Neural cell (in vitro differentiated cells): ENCODE measurements around the gene RAP1GAP2. TPM values are rescaled to one million over a fixed set of nuclear protein-coding genes. Genes with fewer than 3 reads are reported as not detected.

Experiments
- H2AFZ ChIP-seq: fragments of 200-600, 300-800 bp; sonication (generic), shearing (Covaris generic); 2 replicates; pipeline ENCODE4 v1.6.0; 2014; ENCODE audit warnings: low read depth, mild to moderate bottlenecking, antibody characterized with exemption, low read length, moderate library complexity
- H3F3A ChIP-seq: fragments of 200-600 bp; shearing (Covaris generic); 2 replicates; pipeline ENCODE4 v1.6.1; 2016; ENCODE audit warnings: mild to moderate bottlenecking, moderate library complexity, mixed read lengths, antibody characterized with exemption, low read length; ENCODE audit not compliant: insufficient read depth, poor library complexity, severe bottlenecking
- H3K27ac ChIP-seq: fragments of 200-600, 300-800 bp; sonication (generic), shearing (Covaris generic); 2 replicates; pipeline ENCODE4 v1.5.1; 2014; ENCODE audit warnings: mild to moderate bottlenecking, low read length, moderate library complexity
- H3K27me3 ChIP-seq: fragments of 300-800, 200-600 bp; sonication (generic), shearing (Covaris generic); 2 replicates; pipeline ENCODE4 v1.6.0; 2014; ENCODE audit warnings: mild to moderate bottlenecking, low read depth, low read length, moderate library complexity; ENCODE audit not compliant: insufficient read depth
- H3K36me3 ChIP-seq: fragments of 300-800, 200-600 bp; sonication (generic), shearing (Covaris generic); 2 replicates; pipeline ENCODE4 v1.5.1; 2014; ENCODE audit warnings: mild to moderate bottlenecking, antibody characterized with exemption, low read length, moderate library complexity; ENCODE audit not compliant: insufficient read depth
- H3K4me2 ChIP-seq: fragments of 300-800, 200-600 bp; sonication (generic), shearing (Covaris generic); 2 replicates; pipeline ENCODE4 v1.6.0; 2014; ENCODE audit warnings: mild to moderate bottlenecking, low read length
- H3K4me3 ChIP-seq: fragments of 300-800, 200-600 bp; sonication (generic), shearing (Covaris generic); 2 replicates; pipeline ENCODE4 v1.5.1; 2014; ENCODE audit warnings: mild to moderate bottlenecking, low read length, moderate library complexity
- H3K79me2 ChIP-seq: fragments of 200-600 bp; shearing (Covaris generic); replicated peaks from 2 replicates; pipeline ENCODE4 v1.6.0; 2014; ENCODE audit warnings: mild to moderate bottlenecking, low read length, moderate library complexity; ENCODE audit not compliant: insufficient read depth
- H3K9ac ChIP-seq: fragments of 300-800, 200-600 bp; sonication (generic), shearing (Covaris generic); 2 replicates; pipeline ENCODE4 v1.6.1; 2016; ENCODE audit warnings: mild to moderate bottlenecking, low read length, mixed read lengths
- H3K9me2 ChIP-seq: fragments of 200-600 bp; shearing (Covaris generic); 2 replicates; pipeline ENCODE4 v1.6.1; 2016; ENCODE audit warnings: mild to moderate bottlenecking, low read length, mixed read lengths; ENCODE audit not compliant: insufficient read depth
- H3K9me3 ChIP-seq: fragments of 200-600, 300-800 bp; sonication (generic), shearing (Covaris generic); 2 replicates; pipeline ENCODE4 v1.6.1; 2016; ENCODE audit warnings: mild to moderate bottlenecking, mixed run types, low read length, moderate library complexity, mixed read lengths
- H4K20me1 ChIP-seq: fragments of 200-600 bp; shearing (Covaris generic); 2 replicates; pipeline ENCODE4 v1.6.1; 2016; ENCODE audit warnings: mild to moderate bottlenecking, mixed run types; ENCODE audit not compliant: insufficient read depth
- CTCF ChIP-seq: fragments of 450-650 bp; IDR thresholded peaks from 2 replicates; pipeline ENCODE4 v1.5.1; 2014; ENCODE audit warnings: antibody characterized with exemption, mild to moderate bottlenecking, moderate library complexity; ENCODE audit not compliant: poor library complexity, severe bottlenecking
- EP300 ChIP-seq: fragments of 450-650 bp; conservative IDR thresholded peaks from 2 replicates; pipeline ENCODE4 v1.6.1; 2014; ENCODE audit warnings: antibody characterized with exemption, mild to moderate bottlenecking, moderate library complexity; ENCODE audit not compliant: poor library complexity, severe bottlenecking
- EZH2 ChIP-seq: fragments of 200-600, 300-800 bp; shearing (Covaris generic), sonication (generic); IDR thresholded peaks from 2 replicates; pipeline ENCODE4 v1.6.1; 2014; ENCODE audit warnings: antibody characterized with exemption, low read length, borderline replicate concordance, mild to moderate bottlenecking; ENCODE audit not compliant: insufficient read depth, poor library complexity, severe bottlenecking
- MXI1 ChIP-seq: fragments of 450-650 bp; conservative IDR thresholded peaks from 2 replicates; pipeline ENCODE4 v1.6.1; 2014; ENCODE audit warnings: antibody characterized with exemption, mild to moderate bottlenecking; ENCODE audit not compliant: poor library complexity, severe bottlenecking
- POLR2AphosphoS5 ChIP-seq: IDR thresholded peaks from 2 replicates; pipeline ENCODE4 v1.6.1; 2012
- RAD21 ChIP-seq: fragments of 450-650 bp; conservative IDR thresholded peaks from 2 replicates; pipeline ENCODE4 v1.6.1; 2014; ENCODE audit warnings: antibody characterized with exemption, mild to moderate bottlenecking, moderate library complexity
- REST ChIP-seq: IDR thresholded peaks from 2 replicates; pipeline ENCODE4 v1.6.1; 2012; ENCODE audit warnings: borderline replicate concordance
- SMC3 ChIP-seq: fragments of 450-650 bp; conservative IDR thresholded peaks from 2 replicates; pipeline ENCODE4 v1.6.1; 2014; ENCODE audit warnings: antibody characterized with exemption, mild to moderate bottlenecking, moderate library complexity; ENCODE audit not compliant: poor library complexity
- TAF1 ChIP-seq: IDR thresholded peaks from 2 replicates; pipeline ENCODE4 v1.6.1; 2012; ENCODE audit warnings: low read depth
- polyA plus RNA-seq: library from polyadenylated mRNA; depleted of rRNA; stranded (reverse); fragments of >200 nt; gene quantifications from 2 replicates; pipeline ENCODE4 v1.2.3, GENCODE V29; 2014

RAP1GAP2 gene
- polyA plus RNA-seq, 1 donor from 2014 or later = 14.8 TPM

GRCh38 chr17:2804912-2805311 is 8.7 kb downstream of the RAP1GAP2 start:
- Histone ChIP-seq H2AFZ (no peak overlapping the region), H3K79me2 (no peaks in the 10 kb centered on the region), H3K9me3 (no peaks in the 10 kb centered on the region), H3K9me2 (no peaks in the 10 kb centered on the region), H3K27me3 (no peaks in the 10 kb centered on the region), H3K4me2 (no peak overlapping the region), H3K9ac (no peak overlapping the region), H3K27ac (no peak overlapping the region), H3K4me3 (no peak overlapping the region), H4K20me1 (no peaks in the 10 kb centered on the region), H3F3A (no peaks in the 10 kb centered on the region), H3K36me3 (no peaks in the 10 kb centered on the region)
- TF ChIP-seq RAD21 (no peak), MXI1 (no peak), POLR2AphosphoS5 (no peak), EZH2 (no peak), CTCF (no peak), REST (no peak), EP300 (no peak)

GRCh38 chr17:2805961-2806360 is 9.7 kb downstream of the RAP1GAP2 start:
- H3K27me3 ChIP-seq = no peaks in the 10 kb centered on the region
- H3K9ac ChIP-seq = no peak overlapping the region
- no peaks in the 10 kb centered on the region for H3K9me3 ChIP-seq
- no peak overlapping the region for H3K4me3 ChIP-seq
- H3F3A ChIP-seq = no peaks in the 10 kb centered on the region
- no peak overlapping the region for H2AFZ ChIP-seq
- no peak overlapping the region for H3K27ac ChIP-seq
- H3K4me2 ChIP-seq = no peak overlapping the region
- H3K79me2 ChIP-seq = no peaks in the 10 kb centered on the region
- no peaks in the 10 kb centered on the region for H4K20me1 ChIP-seq
- TF ChIP-seq RAD21 = no peak
- no peak for TF ChIP-seq SMC3
- no peak for TF ChIP-seq REST
- no peak for TF ChIP-seq TAF1
- TF ChIP-seq EZH2 = no peak
- TF ChIP-seq CTCF = no peak
- no peak for TF ChIP-seq MXI1
- TF ChIP-seq EP300 = no peak
- no peak for TF ChIP-seq POLR2AphosphoS5
- no peaks in the 10 kb centered on the region for H3K9me2 ChIP-seq
- H3K36me3 ChIP-seq = no peaks in the 10 kb centered on the region
